Measurements from ENCODE around the gene LAMA3.

The LAMA3 gene

GRCh38 chr18:23812546-23813440, 123.5 kb downstream of the LAMA3 start:
- Histone ChIP-seq H2AFZ (ENCODE audit: low read length) (no peak overlapping the region), H4K20me1 (ENCODE audit: insufficient read depth, low read length, poor library complexity, severe bottlenecking) (no peaks in the 10 kb centered on the region), H3K4me3 (ENCODE audit: low read length, poor library complexity, severe bottlenecking) (no peak overlapping the region), H3K4me2 (ENCODE audit: low read depth, low read length, poor library complexity, severe bottlenecking) (no peak overlapping the region), H3K9me3 (ENCODE audit: insufficient read depth, low read depth, low read length) (no peaks in the 10 kb centered on the region), H3K36me3 (ENCODE audit: insufficient read depth, low read length) (no peaks in the 10 kb centered on the region), H3K9me2 (replicated peaks; ENCODE audit: low read depth, low read length) (no peaks in the 10 kb centered on the region), H3K4me1 (ENCODE audit: insufficient read depth, low read length, poor library complexity, severe bottlenecking) (peaks cover 13% of the 10 kb centered on the region), H3K9ac (ENCODE audit: low read depth, low read length, poor library complexity, severe bottlenecking) (no peak overlapping the region), H3F3A (ENCODE audit: low read depth) (no peaks in the 10 kb centered on the region), H3K79me2 (ENCODE audit: insufficient read depth, low read length) (no peaks in the 10 kb centered on the region), H3K27me3 (ENCODE audit: insufficient read depth, low read length, poor library complexity, severe bottlenecking) (no peaks in the 10 kb centered on the region)
- TF ChIP-seq CTCF (conservative IDR thresholded peaks at IDR 0.05; ENCODE audit: low read length) (peak; percentile 69), EZH2phosphoT487 (IDR thresholded peaks at IDR 0.05; ENCODE audit: borderline replicate concordance) (no peak)

- 0 out of 2 replicates have a peak overlapping the region, but pooled peaks have one; percentile 13 for H2AFZ ChIP-seq (ENCODE audit: low read length)
- no peak for TF ChIP-seq EZH2phosphoT487 (IDR thresholded peaks at IDR 0.05; ENCODE audit: borderline replicate concordance)
- TF ChIP-seq CTCF (conservative IDR thresholded peaks at IDR 0.05; ENCODE audit: low read length) = no peak
Observed at GRCh38 chr18:23814991-23815614, 125.8 kb downstream of the LAMA3 start.

GRCh38 chr18:23816021-23816420, 126.8 kb downstream of the LAMA3 start:
- H3K79me2 ChIP-seq (ENCODE audit: insufficient read depth, low read length) = no peaks in the 10 kb centered on the region
- H3K9me3 ChIP-seq (ENCODE audit: insufficient read depth, low read depth, low read length) = no peaks in the 10 kb centered on the region
- no peaks in the 10 kb centered on the region for H4K20me1 ChIP-seq (ENCODE audit: insufficient read depth, low read length, poor library complexity, severe bottlenecking)
- no peaks in the 10 kb centered on the region for H3K36me3 ChIP-seq (ENCODE audit: insufficient read depth, low read length)
- H3K9ac ChIP-seq (ENCODE audit: low read depth, low read length, poor library complexity, severe bottlenecking) = no peak overlapping the region
- no peak overlapping the region for H2AFZ ChIP-seq (ENCODE audit: low read length)
- H3K27me3 ChIP-seq (ENCODE audit: insufficient read depth, low read length, poor library complexity, severe bottlenecking) = no peaks in the 10 kb centered on the region
- no peak for TF ChIP-seq CTCF (conservative IDR thresholded peaks at IDR 0.05; ENCODE audit: low read length)
- no peak for TF ChIP-seq EZH2phosphoT487 (IDR thresholded peaks at IDR 0.05; ENCODE audit: borderline replicate concordance)
- no peak overlapping the region for H3K4me2 ChIP-seq (ENCODE audit: low read depth, low read length, poor library complexity, severe bottlenecking)
- H3K9me2 ChIP-seq (replicated peaks; ENCODE audit: low read depth, low read length) = no peaks in the 10 kb centered on the region
- H3K4me3 ChIP-seq (ENCODE audit: low read length, poor library complexity, severe bottlenecking) = no peak overlapping the region
- H3F3A ChIP-seq (ENCODE audit: low read depth) = no peaks in the 10 kb centered on the region
- H3K4me1 ChIP-seq (ENCODE audit: insufficient read depth, low read length, poor library complexity, severe bottlenecking) = peaks cover 3% of the 10 kb centered on the region

More at GRCh38 chr18:23814991-23815614, 125.8 kb downstream of the LAMA3 start:
- Histone ChIP-seq H3K9me2 (replicated peaks; ENCODE audit: low read depth, low read length) (no peaks in the 10 kb centered on the region), H4K20me1 (ENCODE audit: insufficient read depth, low read length, poor library complexity, severe bottlenecking) (no peaks in the 10 kb centered on the region), H3K9ac (ENCODE audit: low read depth, low read length, poor library complexity, severe bottlenecking) (no peak overlapping the region), H3K9me3 (ENCODE audit: insufficient read depth, low read depth, low read length) (no peaks in the 10 kb centered on the region), H3K4me2 (ENCODE audit: low read depth, low read length, poor library complexity, severe bottlenecking) (no peak overlapping the region), H3K79me2 (ENCODE audit: insufficient read depth, low read length) (no peaks in the 10 kb centered on the region), H3K27me3 (ENCODE audit: insufficient read depth, low read length, poor library complexity, severe bottlenecking) (no peaks in the 10 kb centered on the region), H3F3A (ENCODE audit: low read depth) (no peaks in the 10 kb centered on the region), H3K4me1 (ENCODE audit: insufficient read depth, low read length, poor library complexity, severe bottlenecking) (peaks cover 12% of the 10 kb centered on the region), H3K36me3 (ENCODE audit: insufficient read depth, low read length) (no peaks in the 10 kb centered on the region), H3K4me3 (ENCODE audit: low read length, poor library complexity, severe bottlenecking) (no peak overlapping the region)

Measured in Loucy (cell line).